HG02642 (cell line): ENCODE data around the gene NR2F1-AS1.

Source experiments
- ATAC-seq: cut with Tn5 transposase; IDR thresholded peaks from one replicate; pipeline ENCODE4 v1.9.1; 2021; ENCODE audit warnings: mild to moderate bottlenecking; ENCODE audit not compliant: unreplicated experiment, poor library complexity

Gene NR2F1-AS1

GRCh38 chr5:93578813-93579691 lies 2.0 kb downstream of the NR2F1-AS1 start:
- ATAC-seq, result no peak

DNA sequence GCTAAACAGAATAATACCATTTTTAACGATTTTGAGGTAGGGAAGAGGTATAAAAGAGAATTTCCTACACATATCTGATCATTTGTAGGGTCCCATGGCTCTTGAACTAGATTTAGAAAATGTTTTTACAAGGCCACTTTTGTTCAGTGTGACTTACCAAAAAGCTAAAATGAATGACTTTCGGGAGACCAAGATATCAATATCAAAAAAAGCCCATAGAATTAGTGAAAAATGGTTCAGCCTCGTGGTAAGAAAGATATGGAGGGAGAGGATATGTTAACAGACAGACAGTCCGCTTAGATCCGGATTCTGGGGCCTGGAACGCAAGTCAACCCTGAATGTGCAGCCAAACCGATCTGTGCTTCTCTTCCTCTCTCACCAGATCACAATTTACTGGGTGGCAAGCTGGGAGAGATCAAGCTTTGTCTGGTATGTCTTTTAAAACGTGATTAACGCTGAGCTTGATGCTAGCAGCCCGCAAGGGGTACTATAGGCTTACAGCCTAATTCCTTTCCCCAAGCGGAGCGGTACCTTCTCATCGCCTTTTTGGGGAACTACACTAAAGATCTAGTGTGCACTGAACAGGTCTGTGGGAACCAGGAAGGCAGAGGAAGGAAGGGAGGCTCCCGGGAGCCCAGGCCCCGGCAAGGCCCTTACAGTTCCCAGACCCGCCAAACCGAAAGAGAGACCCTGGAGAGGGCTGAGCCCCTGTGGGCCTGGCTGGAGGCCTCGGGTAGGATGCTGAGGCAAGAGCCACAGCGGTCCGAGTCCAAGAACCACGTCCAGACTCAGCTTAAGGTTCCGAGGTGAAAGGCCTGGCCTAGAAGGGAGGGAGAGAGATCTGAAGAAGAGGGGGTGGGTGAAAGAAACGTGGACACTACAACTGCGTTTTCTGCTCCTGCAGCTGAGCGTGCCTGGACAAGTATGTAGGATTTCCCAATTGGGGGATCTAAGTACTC lies 2.9 kb downstream of the NR2F1-AS1 start:
- ATAC-seq, result no peak

- no peak for ATAC-seq
These were observed 3.8 kb downstream of the NR2F1-AS1 start for GRCh38 chr5:93576994-93577853.

DNA sequence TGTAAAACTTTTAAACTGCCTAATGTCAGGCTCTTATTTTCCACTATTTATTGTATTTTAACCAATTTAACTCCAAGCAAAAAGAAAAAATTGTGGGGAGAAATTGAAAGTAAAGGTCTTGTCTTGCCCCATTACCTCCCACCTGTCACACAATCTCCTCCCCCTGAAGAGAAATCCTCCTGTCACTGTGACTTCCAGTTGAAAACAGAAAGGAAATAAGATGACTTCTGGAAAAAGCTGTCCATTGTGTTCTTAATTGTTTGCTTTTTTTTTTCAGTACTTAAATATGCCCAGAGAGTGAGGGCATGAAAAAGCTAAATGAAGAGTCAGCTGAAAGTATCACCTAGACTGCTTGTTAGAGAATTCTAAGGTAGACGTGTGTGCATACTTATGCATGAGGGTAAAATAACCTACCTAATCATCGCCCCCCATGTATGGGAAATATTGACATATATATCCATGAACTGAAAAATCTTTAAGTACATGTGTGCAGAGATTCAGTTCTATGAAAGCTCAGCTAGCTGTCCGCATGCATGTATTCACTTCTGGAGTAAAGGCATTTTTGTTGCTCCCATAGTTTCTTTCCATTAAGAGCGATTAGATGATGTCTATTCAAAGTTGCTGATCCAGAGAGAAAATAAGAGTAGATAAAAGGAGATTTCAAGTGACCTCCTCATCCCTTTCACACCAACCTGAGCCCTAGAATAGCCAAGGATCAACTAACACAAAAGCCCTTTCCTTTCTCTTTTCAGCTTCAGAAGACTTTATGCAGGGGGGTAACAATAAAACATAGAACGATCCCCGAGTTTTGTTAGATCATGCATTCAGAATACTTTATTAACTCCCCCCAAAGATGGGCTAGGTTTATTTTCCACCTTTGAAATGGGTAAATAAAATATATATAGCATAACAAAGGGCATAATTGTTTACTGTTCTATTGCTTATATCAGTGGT lies 5.3 kb downstream of the NR2F1-AS1 start:
- ATAC-seq, result no peak

DNA sequence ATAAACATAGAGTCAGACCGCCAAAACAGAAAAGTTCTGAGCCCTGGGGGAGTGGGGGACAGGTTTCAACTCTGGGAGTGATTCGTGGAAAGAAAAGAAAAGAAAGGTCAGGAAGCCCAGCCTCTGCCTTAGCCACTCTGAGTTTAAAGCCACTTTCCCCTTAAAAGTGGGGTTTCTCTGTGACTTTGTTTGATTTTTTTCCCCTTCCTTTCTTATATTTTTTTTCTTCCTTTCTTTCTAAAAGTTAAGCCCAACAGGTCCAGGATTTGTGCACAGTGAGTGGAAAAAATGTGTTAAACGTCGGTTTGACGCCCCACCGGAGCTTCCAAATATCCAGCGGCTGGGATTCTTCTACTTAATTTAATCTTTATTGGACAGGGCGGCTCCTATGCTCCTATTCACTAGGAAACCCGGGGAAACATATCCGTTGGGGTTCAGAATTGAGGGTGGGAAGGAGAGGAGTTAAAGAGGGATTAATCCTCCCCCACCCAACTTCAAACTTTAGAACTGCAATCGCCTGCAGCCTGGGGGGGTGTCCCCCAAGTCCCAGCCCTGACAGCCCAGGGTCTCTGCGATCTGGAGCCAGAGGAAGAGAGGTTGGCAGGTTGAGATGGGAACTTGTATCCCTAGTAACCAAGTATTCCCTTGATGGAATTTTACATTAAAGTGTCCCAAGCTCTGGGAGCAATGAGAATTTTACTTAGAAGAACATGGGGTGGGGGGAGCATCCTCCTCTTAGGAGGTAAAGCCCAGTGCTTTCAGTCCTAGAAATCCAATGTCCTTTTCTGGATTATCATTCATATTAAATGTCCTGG lies 6.3 kb downstream of the NR2F1-AS1 start:
- ATAC-seq, result no peak

DNA sequence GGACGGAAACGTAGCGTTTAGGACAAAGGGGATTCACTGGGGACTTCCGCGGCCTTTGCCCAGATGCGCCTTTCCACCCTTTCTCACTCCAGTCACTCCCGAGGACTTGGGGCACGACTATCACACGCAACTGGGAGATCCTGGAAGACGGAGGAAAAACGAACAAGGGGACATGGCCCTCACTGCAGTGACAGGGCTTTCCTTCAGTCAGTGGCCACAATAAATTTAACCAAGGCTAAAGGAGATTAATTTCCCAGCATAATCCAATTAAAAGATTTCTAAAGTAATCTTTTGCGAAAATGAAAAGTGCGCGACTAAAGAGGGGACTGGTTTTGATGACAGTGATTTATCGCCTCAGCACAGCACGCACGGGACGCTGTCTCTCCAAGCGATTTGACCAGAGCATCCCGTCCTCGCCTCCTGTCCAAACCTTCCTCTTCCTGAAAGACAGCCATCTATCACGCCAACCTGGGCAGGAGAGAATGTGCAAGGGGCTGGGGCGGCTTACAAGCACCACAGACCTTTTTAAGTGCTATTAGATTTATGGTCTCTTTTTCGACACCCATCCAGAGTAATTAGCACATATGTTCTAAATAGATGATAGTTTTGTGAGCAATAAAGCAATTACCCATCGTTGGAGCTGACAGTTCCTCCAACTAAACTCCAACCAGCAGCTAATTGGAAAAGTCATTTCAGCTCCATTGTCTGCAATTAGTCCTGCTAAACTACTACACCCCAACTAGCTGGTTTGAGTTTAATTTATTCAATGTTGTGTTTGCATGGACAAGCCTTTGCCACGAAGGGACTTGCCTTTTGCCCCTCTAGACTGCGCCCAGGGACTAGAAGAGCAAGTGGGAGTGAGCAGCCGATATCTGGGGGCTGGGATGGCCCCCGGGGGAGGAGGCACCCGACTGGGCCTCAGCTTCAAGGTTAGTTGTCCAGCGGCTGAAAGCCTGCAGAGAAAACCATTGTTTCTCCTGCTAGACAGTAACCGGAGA lies 7.4 kb downstream of the NR2F1-AS1 start:
- no peak for ATAC-seq

DNA sequence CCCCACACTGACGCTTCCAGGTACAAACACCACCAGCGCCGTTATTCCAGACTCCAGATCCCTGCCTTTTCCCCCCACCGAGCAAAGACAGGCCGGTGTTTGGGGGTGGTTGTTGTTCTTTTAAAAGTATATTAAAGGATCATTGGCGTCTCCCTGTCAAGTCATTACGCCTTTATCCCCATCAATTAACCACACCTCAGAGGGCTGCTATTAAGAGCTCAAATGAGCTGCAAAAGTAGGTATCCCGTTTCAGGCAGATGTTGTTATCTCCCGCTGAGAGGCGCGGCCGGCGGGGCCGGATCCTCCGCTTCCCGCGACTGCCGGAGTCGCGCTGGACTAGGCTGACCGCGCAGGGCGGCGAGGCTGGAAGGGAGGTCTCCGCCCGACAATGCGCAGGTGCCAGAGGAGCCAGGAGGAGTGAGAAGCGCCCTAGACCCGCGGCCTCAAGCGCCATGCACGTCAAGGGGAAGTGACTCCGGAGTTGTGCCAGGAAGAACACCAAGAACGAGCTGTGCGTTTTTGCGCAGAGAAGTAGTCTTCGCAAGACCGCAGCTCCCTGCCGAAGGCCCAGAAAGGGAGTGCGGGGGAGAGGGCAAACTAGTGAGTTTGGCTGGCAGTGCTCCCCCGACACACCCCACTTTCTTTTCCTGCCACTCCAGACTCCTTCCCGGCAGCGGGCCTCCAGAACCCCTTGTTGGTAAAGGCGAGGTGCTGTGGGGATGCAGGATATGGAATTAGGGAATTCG lies 8.2 kb downstream of the NR2F1-AS1 start:
- ATAC-seq, result no peak

- ATAC-seq, result no peak
These were observed 8.9 kb downstream of the NR2F1-AS1 start for GRCh38 chr5:93572101-93572607.

DNA sequence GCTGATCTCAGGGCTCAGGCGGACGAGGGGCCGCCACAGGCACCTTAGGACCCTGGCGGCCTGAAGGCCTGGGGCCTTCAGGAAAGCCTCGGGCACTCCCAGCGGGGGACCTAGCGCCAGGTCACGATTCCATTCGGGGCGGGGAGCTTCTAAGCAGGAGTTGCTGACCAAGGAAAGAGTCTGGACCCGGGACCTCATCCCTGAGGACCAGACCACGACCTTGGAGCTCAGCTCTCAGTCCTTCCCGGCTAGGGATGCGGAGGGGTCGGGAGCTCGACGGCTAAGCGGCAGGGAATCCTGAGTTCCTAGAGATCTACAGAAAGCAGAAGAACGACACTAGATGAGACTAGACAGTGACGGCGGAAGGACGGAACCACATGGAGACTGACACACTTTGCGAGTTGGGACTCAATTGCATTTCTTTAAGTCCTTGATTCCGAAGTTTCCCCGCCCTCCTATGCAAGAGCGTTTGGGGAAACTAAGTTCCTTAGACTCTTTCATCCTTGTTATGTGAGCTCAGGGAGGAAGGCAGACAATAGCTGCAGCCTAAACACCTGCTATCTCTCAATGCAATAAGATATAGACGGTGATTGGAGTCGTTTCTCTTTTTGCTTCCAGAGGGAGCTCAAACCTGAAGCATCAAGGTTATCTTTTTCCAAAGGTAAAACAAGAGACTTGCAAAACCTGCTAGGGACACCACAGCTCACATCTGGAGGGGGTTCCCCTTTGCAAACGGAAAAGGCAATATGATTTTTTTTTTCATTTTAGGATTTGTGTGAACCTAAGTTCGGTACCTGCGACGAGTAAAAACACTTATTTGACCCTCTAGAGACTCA lies 9.7 kb downstream of the NR2F1-AS1 start:
- no peak for ATAC-seq

- peak; percentile 45 for ATAC-seq
These were observed 10.5 kb downstream of the NR2F1-AS1 start for GRCh38 chr5:93570294-93571113.

GRCh38 chr5:93569300-93570160 lies 11.5 kb downstream of the NR2F1-AS1 start:
- ATAC-seq, result no peak

- no peak for ATAC-seq
These were observed 13.6 kb downstream of the NR2F1-AS1 start for GRCh38 chr5:93567424-93567823.

GRCh38 chr5:93566091-93566490 lies 14.9 kb downstream of the NR2F1-AS1 start:
- ATAC-seq, result no peak
